Measurements from ENCODE around the gene SLC34A2.

- TF ChIP-seq EZH2 (IDR thresholded peaks at IDR 0.05; ENCODE audit: insufficient read depth, low read length) (no peak), CTCF (IDR thresholded peaks at IDR 0.05; ENCODE audit: insufficient read depth, low read depth, low read length) (no peak)
These were observed 55.0 kb downstream of the SLC34A2 start for GRCh38 chr4:25710637-25711036.
